Gastroesophageal sphincter (tissue), 3 donors: ENCODE data around the gene TRAPPC2L.

Experiments used
- CTCF ChIP-seq, 4 experiments: fragments of 200-600 bp in 2 of 4; fragments of 450-650 bp in 2 of 4; sonication (generic) in 1 of 4; IDR thresholded peaks; one replicate each; pipeline ENCODE4 v1.5.1; 2017 to 2019; ENCODE audit warnings: antibody characterized with exemption in 4 of 4, mild to moderate bottlenecking in 2 of 4, moderate library complexity in 2 of 4
- POLR2A ChIP-seq, 2 donors: fragments of 450-650 bp; IDR thresholded peaks; one replicate each; pipeline ENCODE4 v1.6.1; 2017; ENCODE audit warnings: antibody characterized with exemption in 2 of 2, mild to moderate bottlenecking in 2 of 2, moderate library complexity in 1 of 2
- POLR2AphosphoS5 ChIP-seq: sonication (generic); formaldehyde crosslinking; IDR thresholded peaks from one replicate; pipeline ENCODE4 v1.6.1; 2017; ENCODE audit warnings: antibody characterized with exemption

DNA sequence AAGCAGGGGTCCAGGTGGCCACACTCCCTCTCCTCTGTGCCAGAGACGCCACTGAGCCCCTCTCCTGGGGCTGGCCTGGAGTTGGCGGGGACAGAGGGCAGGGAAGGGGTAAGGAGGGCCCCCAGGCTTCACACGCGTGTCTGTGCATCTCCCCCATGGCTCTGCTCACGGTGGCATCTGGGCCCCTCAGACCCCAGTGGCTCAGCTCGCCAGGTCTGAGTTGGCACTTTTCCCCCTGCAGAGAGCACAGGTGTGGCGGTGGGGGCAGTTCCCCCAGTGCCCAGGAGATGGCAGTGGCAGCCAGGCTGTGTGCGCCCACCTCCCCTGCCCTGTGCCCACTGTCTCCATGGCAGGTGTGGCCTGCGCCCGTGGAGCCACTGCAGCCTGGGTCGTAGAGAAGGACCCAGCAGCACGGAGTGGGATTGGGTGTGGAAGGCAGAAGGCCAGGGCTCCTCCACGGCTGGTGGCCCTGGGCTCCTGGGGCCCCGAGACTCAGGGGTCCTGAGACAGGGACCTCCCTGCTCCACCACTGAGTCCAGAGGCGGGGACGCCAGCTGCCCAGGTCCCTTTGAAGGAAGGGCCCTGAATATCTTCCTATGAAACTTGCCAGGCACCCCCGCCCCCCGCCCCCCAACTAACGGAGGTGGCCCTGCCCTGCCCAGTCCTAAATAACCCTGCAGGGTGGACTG lies 40.9 kb upstream of the TRAPPC2L start:
- TF ChIP-seq POLR2A (IDR thresholded peaks at IDR 0.05) (no peak), CTCF (IDR thresholded peaks at IDR 0.05) (peak in 3 of 4 experiments; percentile 41 to 67 (median 51)), POLR2AphosphoS5 (no peak)
